Coronary artery (tissue), 2 donors: ENCODE results near the gene SCUBE2.
"Not testable (repeated sequence)": the region's sequence is repeated elsewhere in the genome, so short reads cannot be mapped to it uniquely, and the experiment has no call there.

Experiments
- DNase-seq: peaks from one replicate; pipeline ENCODE4 v3.0.0-alpha.2; 2017; ENCODE audit warnings: low spot score
- H3K27ac ChIP-seq, 2 donors: fragments of 200-600 bp; sonication (generic); one replicate each; pipeline ENCODE4 v1.5.1; 2016 to 2019
- H3K4me3 ChIP-seq: fragments of 200-600 bp; sonication (generic); 2 replicates; pipeline ENCODE4 v1.5.1; 2016; ENCODE audit warnings: mild to moderate bottlenecking, moderate library complexity
- TF ChIP-seq, protein P1 (sequence below): fragments of 200-600 bp; sonication (generic); IDR thresholded peaks from one replicate; pipeline ENCODE4 v1.5.1; 2019; ENCODE audit warnings: antibody characterized with exemption

The SCUBE2 gene

DNA sequence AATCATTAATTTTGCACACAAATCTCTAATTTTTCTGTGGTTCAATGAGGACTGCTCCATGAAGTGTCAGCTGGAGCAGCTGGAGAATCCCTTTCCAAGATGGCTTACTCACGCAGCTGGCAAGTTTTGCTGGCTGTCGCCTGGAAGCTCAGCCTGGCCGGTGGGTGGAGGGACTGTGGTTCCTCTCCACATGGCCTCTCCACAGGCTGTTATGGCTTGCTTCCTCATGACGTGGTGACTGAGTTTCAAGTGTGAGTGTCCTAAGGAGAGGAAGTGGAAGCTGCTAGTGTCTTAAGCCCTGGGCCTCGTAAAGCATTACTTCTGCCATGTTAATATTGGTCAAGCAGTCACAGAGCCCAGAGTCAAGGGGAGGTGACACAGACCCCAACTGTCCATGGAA lies 73.6 kb downstream of the SCUBE2 start:
- Histone ChIP-seq H3K4me3 (no peak overlapping the region), H3K27ac (no peak overlapping the region)
- TF ChIP-seq, protein P1, sequence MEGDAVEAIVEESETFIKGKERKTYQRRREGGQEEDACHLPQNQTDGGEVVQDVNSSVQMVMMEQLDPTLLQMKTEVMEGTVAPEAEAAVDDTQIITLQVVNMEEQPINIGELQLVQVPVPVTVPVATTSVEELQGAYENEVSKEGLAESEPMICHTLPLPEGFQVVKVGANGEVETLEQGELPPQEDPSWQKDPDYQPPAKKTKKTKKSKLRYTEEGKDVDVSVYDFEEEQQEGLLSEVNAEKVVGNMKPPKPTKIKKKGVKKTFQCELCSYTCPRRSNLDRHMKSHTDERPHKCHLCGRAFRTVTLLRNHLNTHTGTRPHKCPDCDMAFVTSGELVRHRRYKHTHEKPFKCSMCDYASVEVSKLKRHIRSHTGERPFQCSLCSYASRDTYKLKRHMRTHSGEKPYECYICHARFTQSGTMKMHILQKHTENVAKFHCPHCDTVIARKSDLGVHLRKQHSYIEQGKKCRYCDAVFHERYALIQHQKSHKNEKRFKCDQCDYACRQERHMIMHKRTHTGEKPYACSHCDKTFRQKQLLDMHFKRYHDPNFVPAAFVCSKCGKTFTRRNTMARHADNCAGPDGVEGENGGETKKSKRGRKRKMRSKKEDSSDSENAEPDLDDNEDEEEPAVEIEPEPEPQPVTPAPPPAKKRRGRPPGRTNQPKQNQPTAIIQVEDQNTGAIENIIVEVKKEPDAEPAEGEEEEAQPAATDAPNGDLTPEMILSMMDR, result no peak
- peak; percentile 79 for DNase-seq

GRCh38 chr11:9016916-9017642 lies 74.3 kb downstream of the SCUBE2 start:
- Histone ChIP-seq H3K4me3 (no peak overlapping the region), H3K27ac (no peak overlapping the region)
- TF ChIP-seq, protein P1, result no peak
- no peak for DNase-seq

GRCh38 chr11:9015677-9016076 lies 75.7 kb downstream of the SCUBE2 start:
- H3K27ac ChIP-seq, result no peak overlapping the region
- no peak overlapping the region for H3K4me3 ChIP-seq
- peak; percentile 78 for DNase-seq
- TF ChIP-seq, protein P1, result peak; percentile 48

GRCh38 chr11:9014826-9015225 lies 76.6 kb downstream of the SCUBE2 start:
- Histone ChIP-seq H3K27ac (no peak overlapping the region), H3K4me3 (no peak overlapping the region)
- TF ChIP-seq, protein P1, result no peak
- DNase-seq, result no peak

DNA sequence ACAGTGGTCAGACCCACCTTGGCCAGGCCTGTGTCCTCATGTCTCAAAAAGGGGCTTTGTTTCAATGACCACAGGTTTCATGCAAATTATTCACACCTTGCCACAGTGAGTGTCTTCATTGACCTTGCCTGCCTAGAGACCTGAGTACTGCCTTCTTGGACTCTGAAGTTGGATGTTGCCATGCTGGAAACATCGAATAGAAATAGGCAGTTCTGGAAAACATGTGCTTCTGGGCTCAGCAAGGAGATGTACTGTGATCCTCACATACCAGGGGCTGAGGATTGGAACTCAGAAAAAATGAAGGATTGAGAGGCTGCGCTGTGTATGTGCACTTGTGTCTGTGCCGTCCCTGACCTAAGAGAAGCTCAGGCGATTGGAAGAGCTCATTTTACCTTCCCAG lies 78.0 kb downstream of the SCUBE2 start:
- DNase-seq, result no peak
- Histone ChIP-seq H3K4me3 (no peak overlapping the region), H3K27ac (no peak overlapping the region)
- TF ChIP-seq, protein P1, result no peak

- not testable (repeated sequence) for H3K4me3 ChIP-seq, DNase-seq, H3K27ac ChIP-seq
These were observed 81.9 kb downstream of the SCUBE2 start for GRCh38 chr11:9009538-9009937.

- Histone ChIP-seq H3K27ac (no peak overlapping the region), H3K4me3 (no peak overlapping the region)
- TF ChIP-seq, protein P1, result no peak
- no peak for DNase-seq
These were observed 82.7 kb downstream of the SCUBE2 start for GRCh38 chr11:9008661-9009060.
